SK-N-MC (cell line): ENCODE measurements around the gene KBTBD4.

Source experiments
- DNase-seq: peaks from one replicate; pipeline ENCODE4 v3.0.0-alpha.2; 2011; ENCODE audit warnings: low read depth, low spot score
- H3K27ac ChIP-seq: fragments of 200-600 bp; sonication (generic); 2 replicates; pipeline ENCODE4 v1.5.1; 2016; ENCODE audit warnings: mixed run types
- H3K36me3 ChIP-seq: fragments of 200-600 bp; sonication (generic); 2 replicates; pipeline ENCODE4 v1.6.1; 2017; ENCODE audit warnings: antibody characterized with exemption, low read length, mixed read lengths; ENCODE audit not compliant: insufficient read depth
- H3K4me3 ChIP-seq: fragments of 200-600 bp; sonication (generic); 2 replicates; pipeline ENCODE4 v1.5.1; 2016
- H3K9ac ChIP-seq: fragments of 200-600 bp; sonication (generic); 2 replicates; pipeline ENCODE4 v1.8.0; 2017; ENCODE audit warnings: mixed run types, mixed read lengths; ENCODE audit not compliant: insufficient read length
- H3K9me3 ChIP-seq: fragments of 200-600 bp; sonication (generic); 2 replicates; pipeline ENCODE4 v1.6.1; 2017; ENCODE audit warnings: low read depth, mild to moderate bottlenecking, antibody characterized with exemption, low read length, moderate library complexity, mixed read lengths
- EZH2 ChIP-seq: fragments of 200-600 bp; sonication (generic); IDR thresholded peaks from one replicate; pipeline ENCODE4 v1.6.1; 2017; ENCODE audit warnings: antibody characterized with exemption
- FOXP2 ChIP-seq: optimal IDR thresholded peaks from 2 replicates; pipeline ENCODE3; 2011; ENCODE audit warnings: mild to moderate bottlenecking, moderate library complexity; ENCODE audit not compliant: insufficient read depth; ENCODE audit errors: extremely low read length, control extremely low read depth
- POLR2AphosphoS5 ChIP-seq: IDR thresholded peaks from 2 replicates; pipeline ENCODE4 v1.6.1; 2012; ENCODE audit warnings: mild to moderate bottlenecking, low read depth, low read length, borderline replicate concordance

The KBTBD4 gene

DNA sequence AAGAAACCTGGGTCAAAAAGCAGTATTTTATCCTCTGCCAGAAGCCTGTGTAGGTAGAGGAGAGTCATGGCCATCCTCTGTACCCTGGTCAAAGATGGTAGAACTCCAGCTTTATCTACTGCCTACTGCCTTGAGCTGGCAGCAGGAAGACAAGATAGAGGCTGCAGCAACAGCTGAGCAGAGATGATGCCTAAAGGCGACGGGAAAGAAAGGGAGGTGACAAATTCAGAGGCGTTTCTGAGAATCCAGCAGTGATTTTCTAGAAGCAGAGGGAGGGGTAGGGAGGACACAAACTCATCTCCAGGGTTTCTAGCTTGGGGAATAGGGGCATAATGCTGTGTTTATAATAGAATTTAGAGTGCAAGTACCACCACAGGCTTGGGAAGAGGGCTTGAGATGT is 30.9 kb upstream of the KBTBD4 start:
- Histone ChIP-seq H3K9ac (no peak overlapping the region), H3K27ac (no peak overlapping the region), H3K4me3 (no peak overlapping the region), H3K9me3 (no peaks in the 10 kb centered on the region), H3K36me3 (no peaks in the 10 kb centered on the region)
- TF ChIP-seq POLR2AphosphoS5 (no peak), FOXP2 (no peak), EZH2 (no peak)
- no peak for DNase-seq

DNA sequence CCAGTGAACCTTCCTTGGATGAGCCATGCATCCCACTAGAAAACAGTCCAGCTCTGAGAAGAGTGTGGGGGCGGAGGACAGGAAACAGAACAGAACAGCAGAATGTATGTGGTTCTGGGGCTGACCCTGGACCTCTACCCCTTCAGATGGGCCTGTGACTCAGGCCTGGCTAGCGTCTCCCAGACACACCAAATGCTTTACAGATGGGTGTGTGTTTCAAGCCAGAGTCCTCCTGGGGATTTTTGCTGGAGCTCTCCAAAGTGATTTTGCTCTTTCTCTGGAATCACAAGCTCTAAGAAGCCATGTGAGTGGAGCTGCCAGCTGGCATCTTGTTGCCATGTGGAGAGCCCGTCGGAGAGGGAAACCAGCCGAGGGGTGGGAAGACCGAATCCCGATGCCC is 28.6 kb upstream of the KBTBD4 start:
- H3K27ac ChIP-seq = no peak overlapping the region
- no peak for TF ChIP-seq FOXP2
- no peak for TF ChIP-seq POLR2AphosphoS5
- TF ChIP-seq EZH2 = no peak
- no peak for DNase-seq
- no peak overlapping the region for H3K4me3 ChIP-seq
- no peaks in the 10 kb centered on the region for H3K9me3 ChIP-seq
- no peak overlapping the region for H3K9ac ChIP-seq
- no peaks in the 10 kb centered on the region for H3K36me3 ChIP-seq

DNA sequence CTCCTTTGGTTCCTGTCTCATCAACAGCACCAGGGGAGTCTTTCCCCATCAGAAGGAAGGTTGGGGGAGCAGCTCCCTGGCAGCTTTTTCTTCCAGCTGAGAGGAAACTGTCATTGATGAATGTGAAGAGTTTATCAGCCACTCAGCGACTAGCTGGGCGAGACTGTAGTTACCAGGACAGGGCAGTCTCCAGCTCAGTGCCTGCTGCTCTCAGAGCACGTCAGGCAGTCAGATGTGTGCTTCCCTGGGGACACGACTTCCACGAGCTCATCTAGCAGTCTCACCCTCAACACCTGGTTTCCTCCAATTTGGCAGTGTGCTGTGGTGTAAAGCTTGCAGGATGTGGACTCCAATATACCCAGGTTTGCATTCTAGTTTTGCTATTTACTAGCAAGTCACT is 28.0 kb upstream of the KBTBD4 start:
- H3K9ac ChIP-seq = no peak overlapping the region
- no peaks in the 10 kb centered on the region for H3K36me3 ChIP-seq
- no peak for TF ChIP-seq POLR2AphosphoS5
- no peak for TF ChIP-seq FOXP2
- no peak for TF ChIP-seq EZH2
- DNase-seq = no peak
- H3K27ac ChIP-seq = no peak overlapping the region
- no peak overlapping the region for H3K4me3 ChIP-seq
- no peaks in the 10 kb centered on the region for H3K9me3 ChIP-seq

DNA sequence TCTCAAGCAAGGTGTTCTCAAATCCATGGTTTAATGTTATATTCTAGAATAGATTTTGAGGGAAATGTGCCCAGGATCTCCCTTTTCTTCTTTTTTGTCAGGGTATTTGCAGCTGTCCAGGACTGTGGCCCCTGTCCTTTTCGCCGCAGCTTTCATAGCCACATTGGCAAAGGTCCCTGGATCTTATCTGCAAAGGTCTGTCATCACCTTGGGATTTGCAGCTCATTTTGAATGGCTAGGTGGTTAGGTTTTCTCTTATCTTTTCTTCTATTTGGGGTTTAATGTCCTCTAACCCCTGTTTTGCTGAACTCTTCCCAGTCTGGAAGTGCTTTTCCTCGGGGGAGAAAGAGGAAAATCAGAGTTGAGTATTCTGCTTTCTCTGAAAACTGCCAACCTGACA is 27.2 kb upstream of the KBTBD4 start:
- DNase-seq = no peak
- TF ChIP-seq EZH2 = no peak
- TF ChIP-seq POLR2AphosphoS5 = no peak
- no peak for TF ChIP-seq FOXP2
- Histone ChIP-seq H3K9ac (no peak overlapping the region), H3K27ac (no peak overlapping the region), H3K9me3 (no peaks in the 10 kb centered on the region), H3K4me3 (no peak overlapping the region), H3K36me3 (no peaks in the 10 kb centered on the region)

DNA sequence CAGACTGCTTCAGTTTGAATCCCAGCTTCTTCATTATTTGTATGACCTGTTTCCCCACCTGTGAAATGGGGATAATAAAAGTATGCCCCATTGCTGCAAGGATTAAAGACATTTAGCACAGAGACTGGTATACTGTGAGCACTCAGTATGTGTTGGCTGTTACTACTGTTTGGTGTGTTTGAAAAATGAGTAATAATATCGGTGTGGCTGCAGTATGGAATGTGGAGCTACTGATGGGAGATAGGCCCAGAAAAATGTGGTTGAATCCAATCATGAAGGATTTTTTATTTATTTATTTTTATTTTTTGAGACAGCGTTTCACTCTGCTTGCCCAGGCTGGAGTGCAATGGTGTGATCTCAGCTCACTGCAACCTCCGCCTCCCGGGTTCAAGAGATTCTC is 24.5 kb upstream of the KBTBD4 start:
- Histone ChIP-seq H3K9ac (no peak overlapping the region), H3K4me3 (no peak overlapping the region), H3K36me3 (no peaks in the 10 kb centered on the region), H3K27ac (no peak overlapping the region), H3K9me3 (no peaks in the 10 kb centered on the region)
- TF ChIP-seq POLR2AphosphoS5 = no peak
- TF ChIP-seq FOXP2 = no peak
- no peak for TF ChIP-seq EZH2
- DNase-seq = no peak

DNA sequence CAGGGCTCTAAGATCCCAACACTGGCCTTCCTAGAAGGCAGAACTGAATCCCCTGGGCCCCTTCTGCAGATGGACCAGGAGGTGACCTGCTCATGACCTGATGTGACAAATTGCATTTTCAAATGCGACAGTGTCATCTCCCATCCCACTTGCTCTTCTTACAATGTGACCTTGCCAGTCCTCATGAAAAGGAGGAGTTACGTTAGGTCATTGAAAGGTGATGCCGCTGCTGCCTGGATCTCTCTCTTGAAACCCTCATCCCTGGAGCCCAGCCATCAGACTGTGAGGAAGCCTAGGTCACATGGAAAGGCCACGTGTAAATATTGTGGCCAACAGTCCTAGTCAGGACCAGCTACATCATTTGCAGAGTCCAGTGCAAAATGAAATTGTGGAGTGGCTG is 21.1 kb upstream of the KBTBD4 start:
- DNase-seq = no peak
- Histone ChIP-seq H3K9me3 (no peaks in the 10 kb centered on the region), H3K36me3 (no peaks in the 10 kb centered on the region), H3K4me3 (no peak overlapping the region), H3K9ac (no peak overlapping the region), H3K27ac (no peak overlapping the region)
- TF ChIP-seq EZH2 = no peak
- no peak for TF ChIP-seq FOXP2
- TF ChIP-seq POLR2AphosphoS5 = no peak

DNA sequence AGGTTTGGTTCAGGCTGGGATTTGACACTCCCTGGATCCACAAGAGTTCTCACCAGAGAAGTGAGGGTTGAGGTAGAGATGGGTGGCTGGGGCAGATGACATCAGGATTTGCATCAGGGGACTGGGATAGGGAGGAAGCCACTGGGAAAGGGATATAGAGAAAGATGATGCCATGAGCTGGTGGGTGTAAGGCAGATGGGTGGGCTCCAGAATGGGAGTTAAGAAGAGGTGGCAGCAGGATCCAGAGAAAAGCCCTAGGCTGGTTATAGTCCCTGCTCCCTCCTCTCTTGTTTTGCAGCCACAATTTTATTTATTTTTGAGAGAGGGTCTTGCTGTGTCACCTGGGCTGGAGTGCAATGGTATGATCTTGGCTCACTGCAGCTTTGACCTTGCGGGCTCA is 17.2 kb upstream of the KBTBD4 start:
- Histone ChIP-seq H3K36me3 (no peaks in the 10 kb centered on the region), H3K27ac (no peak overlapping the region), H3K9ac (no peak overlapping the region), H3K4me3 (no peak overlapping the region), H3K9me3 (no peaks in the 10 kb centered on the region)
- TF ChIP-seq POLR2AphosphoS5 (no peak), EZH2 (no peak), FOXP2 (no peak)
- DNase-seq = no peak

DNA sequence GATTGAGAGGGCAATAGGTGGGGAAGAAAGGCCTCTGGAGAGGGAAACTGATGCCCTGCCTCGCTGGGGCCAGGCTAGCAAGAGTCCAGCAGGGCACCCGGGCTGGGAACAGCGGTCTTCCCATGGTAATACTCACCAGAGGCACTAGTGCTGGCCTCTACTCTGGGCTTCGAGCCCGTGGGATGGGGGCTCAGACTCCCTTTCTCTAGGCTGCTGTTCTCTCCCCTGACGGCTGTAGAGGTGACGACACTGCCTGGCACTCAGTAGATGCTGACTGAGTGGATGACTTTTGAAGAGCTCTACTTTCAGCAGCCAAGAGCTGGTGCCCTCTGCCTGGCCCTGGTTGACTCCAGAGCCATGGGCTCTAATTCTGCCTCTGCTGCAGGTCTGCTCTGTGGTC is 16.3 kb upstream of the KBTBD4 start:
- H3K36me3 ChIP-seq = no peaks in the 10 kb centered on the region
- H3K9me3 ChIP-seq = no peaks in the 10 kb centered on the region
- no peak overlapping the region for H3K27ac ChIP-seq
- DNase-seq = no peak
- H3K9ac ChIP-seq = no peak overlapping the region
- TF ChIP-seq POLR2AphosphoS5 (no peak), FOXP2 (no peak), EZH2 (no peak)
- no peak overlapping the region for H3K4me3 ChIP-seq

DNA sequence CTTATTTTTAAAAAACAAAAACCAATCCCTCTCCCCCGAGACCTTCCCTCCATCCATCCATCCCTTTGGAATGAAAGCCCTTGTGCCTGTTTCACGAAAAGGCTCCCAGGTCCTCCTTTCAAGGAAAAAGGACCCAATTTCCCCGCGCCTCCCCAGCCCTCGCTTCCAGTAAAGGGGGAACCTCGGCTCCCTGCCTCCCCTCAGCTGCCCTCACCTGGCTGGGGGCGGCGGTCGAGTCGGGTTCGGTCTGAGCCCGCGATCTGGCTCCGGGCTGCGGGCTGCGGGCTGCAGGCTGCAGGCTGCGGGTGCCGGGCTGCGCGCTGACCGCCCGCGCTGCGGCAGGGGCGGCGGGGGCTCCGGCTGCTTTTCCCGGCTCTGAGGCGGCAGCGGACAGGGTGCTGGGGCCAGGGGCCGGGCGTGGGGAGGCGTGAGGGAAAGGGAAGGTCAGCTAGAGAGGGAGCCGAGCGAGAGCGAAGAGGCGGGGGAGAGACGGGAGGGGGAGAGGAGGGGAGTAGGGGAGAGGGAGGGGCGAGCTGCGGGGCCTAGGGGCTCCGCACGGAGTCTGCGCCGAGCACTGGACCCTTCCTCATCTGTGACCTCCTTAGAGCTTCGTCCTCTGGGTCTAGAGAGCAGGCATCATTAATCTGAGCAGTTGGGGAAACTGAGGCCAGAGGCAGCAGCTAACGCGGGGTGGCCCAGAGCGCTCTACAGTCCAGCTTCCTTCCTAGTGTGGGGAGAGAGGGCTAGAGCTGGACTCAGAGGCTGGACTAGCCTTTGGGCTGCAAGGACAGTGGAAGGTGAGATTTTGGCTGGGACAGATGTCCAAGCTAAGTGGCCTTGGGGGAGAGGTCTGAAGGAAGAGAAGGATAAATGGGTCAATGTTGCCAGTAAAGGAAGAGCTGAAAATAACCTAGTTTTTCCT is 15.4 kb upstream of the KBTBD4 start, which contains the start of gene C1QTNF4:
TSS of gene C1QTNF4 (minus strand) at position 478 of the 922 bp plus-strand sequence. CDS start 3,601 bp downstream, outside the sequence.
- no peak for TF ChIP-seq FOXP2
- TF ChIP-seq EZH2 = no peak
- TF ChIP-seq POLR2AphosphoS5 = no peak
- H3K36me3 ChIP-seq = no peaks in the 10 kb centered on the region
- H3K9me3 ChIP-seq = no peaks in the 10 kb centered on the region
- no peak for DNase-seq
- peak within 1 kb of the TSS; percentile 15 for H3K9ac ChIP-seq
- no peak within 1 kb of the TSS for H3K27ac ChIP-seq
- H3K4me3 ChIP-seq = peak within 1 kb of the TSS; percentile 64
